SIG-M5 treated with dmso at 0.1 percent for 504 hours (cell line): ENCODE results near the gene SLC13A1.

Experiments
- DNase-seq: peaks from one replicate; lab custom pipeline; 2025; ENCODE audit not compliant: unreplicated experiment; lab: John Stamatoyannopoulos, UW

The SLC13A1 gene

GRCh38 chr7:123198668-123199652 lies 809 bp downstream of the SLC13A1 start:
- no peak for DNase-seq

- DNase-seq, result no peak
Measured at GRCh38 chr7:123198111-123198510, 1.7 kb downstream of the SLC13A1 start.

- no peak for DNase-seq
Measured at GRCh38 chr7:123193235-123193634, 6.5 kb downstream of the SLC13A1 start.

- DNase-seq, result peak; percentile 37
Measured at GRCh38 chr7:123191132-123191531, 8.6 kb downstream of the SLC13A1 start.

- DNase-seq, result no peak
Measured at GRCh38 chr7:123190109-123190831, 9.5 kb downstream of the SLC13A1 start.

GRCh38 chr7:123185756-123186155 lies 14.0 kb downstream of the SLC13A1 start:
- no peak for DNase-seq

DNA sequence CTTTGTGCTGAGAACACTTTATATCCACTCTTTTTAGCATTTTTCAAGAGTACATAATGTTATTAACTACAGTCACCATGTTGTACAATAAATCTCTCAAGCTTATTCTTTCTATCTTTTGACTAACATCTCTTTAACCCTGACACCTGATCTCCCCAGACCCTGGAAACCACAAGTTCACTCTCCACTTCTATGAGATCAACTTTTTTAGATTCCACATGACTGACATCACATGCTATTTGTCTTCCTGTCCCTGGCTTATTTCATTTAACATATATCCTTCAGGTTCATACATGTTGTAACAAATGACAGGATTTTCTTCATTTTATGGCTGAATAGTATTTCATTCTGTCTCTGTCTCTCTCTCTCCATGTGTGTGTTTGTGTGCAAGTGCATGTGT lies 15.5 kb downstream of the SLC13A1 start:
- DNase-seq, result no peak

GRCh38 chr7:123183431-123183830 lies 16.3 kb downstream of the SLC13A1 start:
- no peak for DNase-seq

DNA sequence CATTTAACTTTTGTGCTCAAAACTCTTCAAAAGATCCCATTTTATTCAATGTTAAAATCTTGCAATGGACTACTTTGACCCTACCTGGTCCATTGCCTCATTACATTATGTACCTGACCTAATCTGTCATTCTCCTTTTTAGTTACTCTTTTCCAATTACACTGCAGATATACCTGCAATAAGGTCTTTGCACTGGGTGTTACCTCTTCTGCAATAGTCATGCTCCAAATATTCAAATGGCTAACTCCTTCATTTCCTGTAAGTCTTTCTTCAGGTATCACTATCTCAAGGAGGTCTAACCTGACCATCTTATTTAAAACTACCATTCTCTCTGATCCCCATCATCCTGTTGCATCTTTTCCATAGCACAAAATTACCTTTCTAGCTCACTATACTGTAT lies 22.3 kb downstream of the SLC13A1 start:
- no peak for DNase-seq

GRCh38 chr7:123170333-123171246 lies 29.2 kb downstream of the SLC13A1 start:
- no peak for DNase-seq

DNA sequence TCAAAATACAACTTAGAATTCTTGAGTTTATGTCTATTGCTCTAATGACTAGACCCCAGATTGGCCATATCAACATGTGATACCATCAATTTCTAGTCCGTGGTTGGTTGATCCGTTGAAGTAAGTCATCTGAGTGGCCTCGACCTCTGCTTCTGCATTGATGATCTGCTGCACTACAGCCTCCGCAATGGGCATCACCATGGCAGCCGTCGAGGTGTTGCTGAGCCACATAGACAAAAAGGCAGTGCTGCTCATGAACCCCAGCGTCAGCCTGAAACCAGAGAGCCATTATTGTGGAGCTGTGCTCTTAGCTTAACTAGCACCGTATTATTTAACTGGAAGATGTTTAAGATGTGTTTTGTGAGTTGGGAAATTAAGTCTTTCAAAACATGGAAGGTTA lies 30.7 kb downstream of the SLC13A1 start:
- no peak for DNase-seq

GRCh38 chr7:123157606-123158005 lies 42.2 kb downstream of the SLC13A1 start:
- no peak for DNase-seq

DNA sequence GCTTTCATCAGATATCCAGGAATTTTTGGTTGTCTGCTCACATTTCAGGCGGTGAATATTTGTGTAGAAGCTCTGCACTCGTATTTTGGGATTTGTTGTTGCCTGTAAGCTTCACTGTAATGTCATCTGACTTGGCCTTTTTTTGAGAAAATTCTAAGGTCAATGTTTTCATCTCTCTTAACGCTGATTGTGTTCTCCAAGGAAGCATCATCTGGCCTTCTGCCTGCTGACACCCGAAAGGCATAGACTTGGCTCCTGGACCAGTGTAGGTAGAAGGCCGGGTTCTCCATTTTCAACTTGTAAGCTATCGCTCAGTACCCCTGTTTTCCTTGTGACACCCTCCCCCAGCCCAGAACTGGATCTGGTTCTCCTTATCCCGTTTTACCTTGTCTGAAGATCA lies 44.2 kb downstream of the SLC13A1 start:
- no peak for DNase-seq

DNA sequence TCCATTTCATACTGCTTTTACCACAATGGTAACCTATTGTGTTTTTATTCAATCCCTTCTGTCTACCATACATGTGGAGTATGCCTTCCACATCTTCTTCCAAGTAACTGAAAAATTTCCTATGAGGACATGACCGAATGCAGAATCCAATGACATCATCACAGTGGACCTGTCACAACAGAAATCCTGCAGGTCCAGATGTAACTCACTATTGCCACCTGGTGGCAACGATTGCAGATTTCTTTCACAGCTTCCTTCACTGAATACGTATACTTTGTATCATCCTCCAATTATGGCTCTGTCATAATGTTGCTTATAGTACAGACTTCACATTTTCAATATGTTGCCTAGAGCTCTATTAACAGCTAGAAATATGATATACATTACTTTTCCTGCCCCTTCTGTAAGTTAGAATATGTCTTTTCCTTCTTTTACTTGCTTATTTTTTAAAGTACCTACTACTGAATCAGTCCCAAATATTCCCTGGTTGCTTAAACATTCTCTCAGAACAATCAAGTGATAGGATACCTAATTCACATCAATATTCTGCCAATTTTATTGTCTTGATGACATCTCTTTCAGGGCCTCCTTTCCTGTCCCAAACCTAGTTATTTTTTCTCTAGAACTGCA lies 45.4 kb downstream of the SLC13A1 start:
- DNase-seq, result peak; percentile 59

DNA sequence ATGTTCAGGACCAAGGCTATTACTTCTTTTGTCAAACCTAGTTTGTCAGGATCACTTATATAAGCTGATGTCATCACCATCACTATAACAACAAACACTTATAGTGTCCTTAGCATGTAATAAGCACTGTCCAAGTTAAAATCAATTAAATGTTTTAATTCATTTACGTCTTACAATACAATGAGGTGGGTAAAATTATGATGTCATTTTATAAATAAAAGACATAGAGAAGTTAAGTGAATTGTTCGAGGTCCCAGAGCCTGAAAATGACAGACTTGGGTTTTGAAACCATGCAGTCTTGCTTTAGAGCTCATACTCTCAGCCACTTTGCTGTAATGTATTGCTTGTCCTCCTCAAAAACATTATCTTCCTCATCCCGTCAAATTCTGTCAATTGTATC lies 48.3 kb downstream of the SLC13A1 start:
- DNase-seq, result no peak

GRCh38 chr7:123148813-123149212 lies 51.0 kb downstream of the SLC13A1 start:
- no peak for DNase-seq

- DNase-seq, result no peak
Measured at GRCh38 chr7:123143252-123144006, 56.3 kb downstream of the SLC13A1 start.

- DNase-seq, result no peak
Measured at GRCh38 chr7:123140561-123140960, 59.2 kb downstream of the SLC13A1 start.

DNA sequence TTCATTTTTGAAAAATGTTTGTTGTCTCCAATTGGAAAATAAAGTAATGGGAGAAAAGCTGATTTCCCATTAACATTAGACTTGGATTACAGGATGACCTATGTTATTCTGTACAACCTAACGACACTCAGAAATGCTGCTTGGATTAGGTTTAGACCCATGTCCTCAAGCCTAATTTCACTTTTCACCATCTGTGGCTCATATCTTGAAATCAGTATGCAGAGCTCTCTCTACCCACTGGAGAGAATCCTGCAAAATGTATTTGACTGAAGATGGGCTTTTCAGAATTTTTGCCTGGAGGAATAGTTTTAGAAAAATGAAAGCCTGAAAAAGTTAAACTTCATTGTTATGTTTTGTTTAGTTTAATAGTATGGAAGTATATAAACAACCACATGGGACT lies 63.8 kb downstream of the SLC13A1 start:
- DNase-seq, result no peak

GRCh38 chr7:123133924-123134323 lies 65.8 kb downstream of the SLC13A1 start:
- no peak for DNase-seq
